CD4-positive, alpha-beta T cell treated with Interleukin-1 beta for 1 hour (primary cell): ENCODE measurements around the gene KLK13.

Experiments used
- DNase-seq, 2 donors: peaks; one replicate each; pipeline ENCODE4 v3.0.0-alpha.2; 2020 to 2022

Gene KLK13

GRCh38 chr19:51060336-51060735 is 4.6 kb downstream of the KLK13 start:
- DNase-seq = no peak

DNA sequence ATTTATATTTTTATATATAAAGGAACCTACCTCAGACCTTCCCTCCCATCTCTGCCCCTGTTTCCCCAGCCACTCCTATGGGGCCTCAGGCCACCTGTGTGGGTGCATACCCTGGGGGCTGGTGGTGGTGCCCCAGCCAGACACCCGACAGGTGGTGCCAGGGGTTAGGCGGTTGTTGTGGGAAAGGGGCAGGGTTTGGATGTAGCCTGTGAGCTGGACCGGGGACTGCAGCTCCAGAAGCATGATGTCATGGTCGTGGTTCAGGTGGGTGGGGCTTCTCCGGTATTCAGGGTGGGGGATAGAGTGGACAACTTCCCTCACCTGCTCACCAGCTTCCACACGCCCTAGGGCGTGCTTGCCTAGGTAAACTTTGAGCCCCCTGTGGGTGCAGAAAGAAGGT is 5.2 kb downstream of the KLK13 start:
- DNase-seq = no peak

GRCh38 chr19:51055866-51056265 is 9.0 kb downstream of the KLK13 start:
- no peak for DNase-seq

- no peak for DNase-seq
Measured at GRCh38 chr19:51047031-51047335, 17.9 kb downstream of the KLK13 start.

- no peak for DNase-seq
Measured at GRCh38 chr19:51044327-51044726, 20.6 kb downstream of the KLK13 start.

GRCh38 chr19:51043497-51043896 is 21.4 kb downstream of the KLK13 start:
- no peak for DNase-seq

- no peak for DNase-seq
Measured at GRCh38 chr19:51040151-51040550, 24.7 kb downstream of the KLK13 start.

GRCh38 chr19:51036519-51036918 is 28.4 kb downstream of the KLK13 start:
- DNase-seq = no peak

GRCh38 chr19:51034704-51035103 is 30.2 kb downstream of the KLK13 start, which contains the start of gene KLK12:
KLK12 (minus strand) TSS chr19:51035002; CDS start chr19:51034621, 381 bp downstream.
- DNase-seq = no peak

- no peak for DNase-seq
Measured at GRCh38 chr19:51031880-51032225, 33.0 kb downstream of the KLK13 start.

DNA sequence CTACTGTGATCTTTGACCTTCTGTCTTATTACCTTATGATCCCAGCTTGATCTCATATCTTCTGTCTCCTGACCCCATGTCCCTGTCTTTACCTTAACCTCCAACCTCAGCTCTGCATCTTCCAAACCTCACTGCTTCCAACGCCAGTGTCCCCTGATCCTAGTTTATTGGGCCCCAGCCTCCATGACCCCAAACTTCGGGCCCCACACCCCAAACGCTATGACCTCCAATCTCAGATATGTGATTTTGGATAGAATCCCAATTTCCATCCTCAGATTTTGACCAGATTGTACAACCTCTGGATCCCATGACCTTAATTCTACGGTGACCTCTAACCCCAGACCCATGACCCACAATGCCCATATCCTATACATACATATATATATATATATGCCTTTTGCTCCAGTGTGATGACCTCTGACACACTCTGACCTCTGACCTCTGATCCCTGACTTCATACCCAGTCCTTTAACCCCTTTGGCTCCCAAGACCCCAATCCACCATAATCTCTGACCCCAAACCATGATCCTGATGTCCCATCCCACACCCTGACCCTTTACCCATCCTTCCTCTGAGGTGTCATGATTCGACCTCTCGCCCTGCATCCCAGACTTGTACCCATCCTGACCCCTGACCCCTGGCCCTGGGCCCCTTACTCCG is 33.5 kb downstream of the KLK13 start:
- no peak for DNase-seq

- DNase-seq = no peak
Measured at GRCh38 chr19:51030631-51031030, 34.3 kb downstream of the KLK13 start.

- no peak for DNase-seq
Measured at GRCh38 chr19:51029718-51030117, 35.2 kb downstream of the KLK13 start.

DNA sequence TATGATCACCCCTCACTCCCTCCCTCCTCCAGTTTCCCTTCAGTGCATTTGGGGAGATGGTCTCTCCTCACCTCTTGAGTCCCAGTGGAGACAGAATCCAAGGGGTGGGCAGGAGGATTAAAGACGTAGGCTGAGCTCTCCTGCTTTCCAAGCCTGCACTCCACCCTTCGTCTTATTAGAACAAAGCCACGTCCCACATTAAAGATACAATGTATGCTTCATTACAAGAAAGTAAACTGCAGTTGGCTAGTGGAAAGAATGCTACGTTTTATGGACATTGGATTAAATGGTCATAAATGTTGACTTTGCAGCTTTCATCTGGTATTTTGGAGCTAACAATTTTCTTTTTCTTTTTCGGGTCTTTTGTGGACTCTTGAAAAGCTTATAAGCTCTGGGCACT is 37.0 kb downstream of the KLK13 start:
- DNase-seq = no peak

DNA sequence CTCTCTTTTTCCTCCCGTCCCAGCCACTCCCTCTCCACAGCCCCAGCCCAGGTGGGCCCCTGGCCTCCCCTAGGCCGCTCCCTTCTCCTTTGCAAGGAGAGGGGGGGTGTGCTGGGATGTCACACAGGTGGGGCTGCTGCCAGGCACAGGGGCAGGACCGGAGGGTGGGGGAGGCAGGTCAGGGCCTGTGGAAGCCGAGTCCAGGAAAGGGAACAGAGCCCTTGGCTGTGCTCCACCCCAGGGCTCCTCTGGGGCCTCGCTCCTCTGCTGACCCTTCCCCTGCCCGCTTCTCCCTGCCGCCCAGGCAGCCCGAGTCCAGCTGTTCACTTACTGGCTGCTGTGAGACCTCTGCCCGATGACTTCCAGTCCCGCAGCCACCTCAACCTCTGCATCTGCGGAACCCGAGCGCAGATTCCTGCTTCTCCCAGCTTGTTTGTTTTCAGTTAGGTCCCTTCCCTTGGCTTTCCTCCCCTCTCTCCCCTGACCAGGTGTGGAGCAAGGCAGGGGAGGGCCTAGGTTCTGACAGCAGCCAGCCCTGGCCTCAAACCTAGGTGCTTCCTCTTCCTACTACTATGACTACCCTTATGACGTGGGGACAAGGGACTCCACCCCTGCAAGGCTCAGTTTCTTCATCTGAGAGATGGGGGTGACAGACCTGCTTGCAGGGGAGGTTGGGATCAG is 37.6 kb downstream of the KLK13 start:
- no peak for DNase-seq

DNA sequence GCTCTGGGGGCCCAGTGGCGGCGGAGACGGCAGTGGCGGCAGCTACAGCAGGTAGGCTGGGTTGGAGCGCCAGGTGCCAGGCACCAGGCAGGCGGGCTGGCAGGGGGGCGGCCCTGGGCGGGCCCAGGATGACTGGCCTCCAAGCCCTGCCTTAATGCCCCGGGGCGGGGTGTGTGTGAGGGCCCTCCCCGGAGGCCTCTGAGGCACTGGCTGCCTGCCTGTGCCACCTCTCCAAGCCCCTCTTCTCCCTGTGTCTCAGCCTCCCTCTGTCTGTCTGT is 38.4 kb downstream of the KLK13 start, which contains the start of gene KLK11:
KLK11 (minus strand) TSS at position 63 of the 278 bp plus-strand sequence. CDS start 985 bp downstream, outside the sequence.
- DNase-seq = no peak

DNA sequence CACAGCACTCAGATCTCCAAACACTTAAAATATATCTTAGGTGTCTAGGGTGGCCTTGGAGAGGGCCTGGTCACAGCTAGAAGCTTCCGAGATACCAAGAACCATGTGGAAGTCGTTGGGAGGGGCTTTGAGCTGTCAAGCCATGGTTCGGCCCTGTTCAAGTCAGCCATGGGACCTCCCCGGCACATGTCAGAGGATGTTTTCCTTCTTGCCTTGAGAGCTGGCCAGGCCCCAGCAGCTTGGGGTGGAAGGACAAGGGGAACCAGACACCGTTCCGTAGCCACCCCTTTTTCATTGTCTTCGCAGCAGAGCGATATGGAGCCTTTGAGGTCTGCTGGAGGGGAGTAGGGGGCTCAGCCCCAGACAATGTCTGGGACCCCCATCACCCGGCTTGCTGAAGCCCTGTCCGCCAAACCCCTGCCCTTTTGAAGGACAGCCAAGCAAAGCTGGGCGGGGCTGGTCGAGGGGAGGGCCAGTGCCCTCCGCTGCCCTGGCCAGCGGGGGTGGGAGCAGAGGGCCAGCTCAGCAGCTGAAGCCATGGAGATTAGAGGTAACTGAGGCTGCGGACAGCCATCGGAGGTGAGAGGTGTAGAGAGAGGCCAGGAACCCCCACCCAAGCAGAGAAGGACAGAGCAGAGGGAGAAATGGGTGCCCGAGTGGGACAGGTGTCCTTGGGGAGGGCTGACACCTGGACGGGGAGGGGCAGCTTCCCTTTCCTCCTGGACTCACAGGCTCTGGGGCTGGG is 38.9 kb downstream of the KLK13 start:
- no peak for DNase-seq

- DNase-seq = no peak
Measured at GRCh38 chr19:51025401-51025800, 39.5 kb downstream of the KLK13 start.

DNA sequence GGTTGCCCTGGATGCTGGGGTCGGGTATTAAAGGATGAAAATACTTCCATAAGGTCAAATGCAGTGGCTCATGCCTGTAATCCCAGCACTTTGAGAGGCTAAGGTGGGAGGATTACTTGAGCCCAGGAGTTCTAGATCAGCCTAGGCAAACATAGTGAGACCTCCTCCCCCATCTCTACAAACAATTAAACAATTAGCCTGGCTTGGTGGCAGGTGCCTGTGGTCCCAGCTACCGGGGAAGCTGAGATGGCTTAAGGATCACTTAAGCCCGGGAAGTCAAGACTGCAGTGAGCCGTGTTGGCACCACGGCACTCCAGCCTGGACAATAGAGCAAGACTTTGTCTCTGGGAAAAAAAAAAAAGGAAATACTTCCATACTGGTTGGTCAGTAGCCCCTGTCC is 40.0 kb downstream of the KLK13 start:
- DNase-seq = no peak

- DNase-seq = no peak
Measured at GRCh38 chr19:51023946-51024345, 40.9 kb downstream of the KLK13 start.

DNA sequence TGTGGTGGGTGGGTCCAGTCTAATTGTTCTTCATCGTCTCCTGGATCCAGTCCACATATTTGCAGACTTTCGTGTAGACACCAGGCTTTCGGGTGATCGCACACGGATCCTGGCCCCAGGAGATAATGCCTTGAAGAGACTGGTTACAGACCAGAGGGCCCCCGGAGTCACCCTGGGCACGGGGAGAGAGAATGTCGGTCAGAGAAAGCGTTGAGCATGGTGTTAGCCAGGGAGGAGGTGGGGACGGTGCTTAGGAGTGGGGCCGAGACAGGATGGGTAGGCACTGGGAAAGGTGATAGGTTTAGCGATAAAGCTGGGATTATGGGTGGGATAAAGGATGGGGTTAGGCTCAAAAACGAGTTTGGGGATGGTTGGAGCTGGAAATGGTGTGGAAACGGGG is 42.4 kb downstream of the KLK13 start:
- no peak for DNase-seq

DNA sequence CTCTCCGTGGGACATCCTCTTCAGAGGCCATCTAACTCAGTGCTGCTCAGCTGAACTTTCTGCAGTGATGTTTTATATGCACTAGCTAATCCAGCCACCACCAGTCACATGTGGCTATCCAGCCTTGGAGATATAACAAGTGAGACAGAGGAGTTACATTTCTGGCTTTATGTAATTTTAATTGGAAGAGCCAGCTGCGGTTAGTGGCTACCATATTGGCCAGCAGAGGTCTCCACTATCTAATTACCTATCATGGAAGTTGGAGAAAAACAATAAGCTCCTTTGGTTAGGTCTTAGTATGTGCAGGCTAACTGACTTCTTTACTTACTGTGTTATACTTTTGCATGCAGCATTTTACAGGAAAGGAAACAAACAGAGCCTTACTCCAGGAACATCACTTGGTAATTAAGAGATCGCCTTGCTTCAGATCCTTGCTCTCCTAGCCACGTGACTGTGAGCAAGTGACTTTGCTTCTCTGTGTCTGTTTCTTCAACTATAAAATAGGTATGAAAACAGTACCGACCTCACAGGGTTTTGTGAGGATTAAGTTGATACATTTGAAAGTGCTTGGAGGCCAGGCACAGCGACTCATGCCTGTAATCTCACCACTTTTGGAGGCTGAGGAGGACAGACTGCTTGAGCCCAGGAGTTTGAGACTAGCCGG is 43.8 kb downstream of the KLK13 start:
- peak in 1 of 2 donors; percentile 26 for DNase-seq

GRCh38 chr19:51019544-51019925 is 45.4 kb downstream of the KLK13 start, which contains the start of gene KLK10:
KLK10 (minus strand) TSS chr19:51019709; CDS start chr19:51019130, 579 bp downstream.
- no peak for DNase-seq
